ENCODE results near the gene HNRNPU. TPM values are rescaled to one million over a fixed set of nuclear protein-coding genes. Genes with fewer than 3 reads are reported as not detected.

HNRNPU gene
- total RNA-seq, 5 donors from 2014 or later (not counting 1 experiment from before 2014, with no cell fraction given): 302 to 498 (median 321) TPM

DNA sequence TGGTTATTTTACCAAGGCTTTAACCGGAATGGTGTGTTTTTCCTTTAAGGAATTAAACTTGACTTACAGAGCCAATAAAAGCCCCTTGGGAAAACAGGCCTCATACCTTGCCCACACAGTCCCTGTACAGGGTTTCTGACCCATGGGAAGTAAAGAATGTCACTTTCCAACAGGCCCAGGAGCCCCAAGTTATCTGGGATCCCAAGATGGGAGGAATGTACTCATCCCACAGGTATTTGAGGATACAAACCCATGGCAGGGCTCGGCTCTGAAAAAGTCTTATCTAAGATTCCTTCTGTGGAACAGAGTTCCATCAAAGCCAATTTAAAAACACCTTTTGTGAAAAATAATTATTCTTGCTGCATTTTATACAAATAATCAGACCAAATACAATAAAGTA is 44.2 kb downstream of the HNRNPU start:
- no peak overlapping the region for H3K27ac Mint-ChIP-seq
- H3K27me3 Mint-ChIP-seq: peaks cover 2 to 4% of the 10 kb centered on the region in 2 donors
- no peaks in the 10 kb centered on the region for H3K9me3 Mint-ChIP-seq
- no CpG with 5 or more reads among the region's 2 CpGs for WGBS (ENCODE audit: insufficient coverage)
- ATAC-seq (replicated peaks in 1 of 4): no peak
- no peaks in the 10 kb centered on the region for H3K4me1 ChIP-seq (ENCODE audit: control insufficient read depth in 1 of 2, extremely low read depth in 1 of 2, insufficient read depth in 2 of 2, low read length in 2 of 2)
- POLR2A ChIA-PET: no interaction called here
- H3K27me3 ChIP-seq (replicated peaks in 1 of 2; ENCODE audit: control insufficient read depth in 2 of 2, extremely low read depth in 1 of 2, insufficient read depth in 2 of 2, low read length in 1 of 2): peaks cover 0 to 8% of the 10 kb centered on the region in 2 experiments
- no peak overlapping the region for H3K4me3 Mint-ChIP-seq
- H3K4me1 Mint-ChIP-seq: peaks cover 4 to 6% (median 4%) of the 10 kb centered on the region in 3 donors
- no peak overlapping the region for H3K4me3 ChIP-seq (ENCODE audit: control insufficient read depth in 1 of 2, extremely low read depth in 1 of 2, low read length in 1 of 2)
- DNase-seq: no peak
- H3K36me3 ChIP-seq (ENCODE audit: control insufficient read depth in 2 of 2, extremely low read depth in 1 of 2, insufficient read depth in 1 of 2, low read length in 1 of 2): no peaks in the 10 kb centered on the region
- H3K36me3 Mint-ChIP-seq: no peaks in the 10 kb centered on the region
- H3K9me3 ChIP-seq: no peaks in the 10 kb centered on the region
- CTCF ChIA-PET: interaction anchor here in 1 of 2 donors (0.6 kb wide), 1 partner anchor 34 kb away, joined by 3 read pairs; no protein-coding TSS in a partner anchor
- H3K27ac ChIP-seq (ENCODE audit: low read length): no peak overlapping the region

GRCh38 chr1:244817415-244817894 is 46.9 kb downstream of the HNRNPU start:
- Mint-ChIP-seq H3K27me3 (peaks cover 6 to 13% of the 10 kb centered on the region in 2 donors), H3K36me3 (no peaks in the 10 kb centered on the region), H3K4me3 (no peak overlapping the region), H3K4me1 (peaks cover 4 to 7% (median 6%) of the 10 kb centered on the region in 3 donors), H3K9me3 (no peaks in the 10 kb centered on the region), H3K27ac (no peak overlapping the region)
- WGBS (ENCODE audit: insufficient coverage): 75% methylated on average over 4 of the region's 12 CpGs
- ChIA-PET CTCF (no interaction called here), POLR2A (interaction anchor here in 1 of 2 donors (0.6 kb wide), 1 partner anchor 99 kb away, joined by 3 read pairs; no protein-coding TSS in a partner anchor)
- DNase-seq: no peak
- H3K27ac ChIP-seq (ENCODE audit: low read length): no peak overlapping the region
- ATAC-seq (replicated peaks in 1 of 4): no peak
- H3K4me3 ChIP-seq (ENCODE audit: control insufficient read depth in 1 of 2, extremely low read depth in 1 of 2, low read length in 1 of 2): no peak overlapping the region
- H3K4me1 ChIP-seq (ENCODE audit: control insufficient read depth in 1 of 2, extremely low read depth in 1 of 2, insufficient read depth in 2 of 2, low read length in 2 of 2): no peaks in the 10 kb centered on the region
- H3K27me3 ChIP-seq (replicated peaks in 1 of 2; ENCODE audit: control insufficient read depth in 2 of 2, extremely low read depth in 1 of 2, insufficient read depth in 2 of 2, low read length in 1 of 2): peaks cover 0 to 19% of the 10 kb centered on the region in 2 experiments
- H3K9me3 ChIP-seq: no peaks in the 10 kb centered on the region
- H3K36me3 ChIP-seq (ENCODE audit: control insufficient read depth in 2 of 2, extremely low read depth in 1 of 2, insufficient read depth in 1 of 2, low read length in 1 of 2): no peaks in the 10 kb centered on the region

DNA sequence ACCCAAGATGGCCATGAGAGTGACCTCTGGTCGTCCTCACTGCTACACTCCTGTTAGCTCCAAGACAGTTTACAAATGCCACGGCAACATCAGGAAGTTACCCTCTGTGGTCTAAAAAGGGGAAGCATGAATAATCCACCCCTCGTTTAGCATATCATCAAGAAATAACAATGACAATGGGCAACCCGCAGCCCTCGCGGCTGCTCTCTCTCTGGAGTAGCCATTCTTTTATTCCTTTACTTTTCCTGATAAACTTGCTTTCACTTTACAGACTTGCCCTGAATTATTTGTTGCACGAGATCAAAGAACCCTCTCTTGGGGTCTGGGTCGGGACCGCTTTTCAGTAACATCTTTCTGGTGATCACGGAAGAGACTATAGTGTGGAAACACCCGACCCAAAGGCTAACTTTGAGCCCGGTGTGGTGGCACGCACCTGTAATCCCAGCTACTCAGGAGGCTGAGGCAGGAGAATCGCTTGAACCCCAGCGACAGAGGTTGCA is 48.7 kb downstream of the HNRNPU start:
- H3K4me1 ChIP-seq (ENCODE audit: control insufficient read depth in 1 of 2, extremely low read depth in 1 of 2, insufficient read depth in 2 of 2, low read length in 2 of 2): no peaks in the 10 kb centered on the region
- ATAC-seq (replicated peaks in 1 of 4) (no peak), DNase-seq (peak in 1 of 35 experiments; percentile 10)
- peak overlapping the region in 1 of 3 donors; percentile 17 for H3K4me3 Mint-ChIP-seq
- WGBS (ENCODE audit: insufficient coverage): 46% methylated on average over 13 of the region's 15 CpGs
- peaks cover 6 to 15% of the 10 kb centered on the region in 2 donors for H3K27me3 Mint-ChIP-seq
- no peak overlapping the region for H3K27ac ChIP-seq (ENCODE audit: low read length)
- H3K27me3 ChIP-seq (replicated peaks in 1 of 2; ENCODE audit: control insufficient read depth in 2 of 2, extremely low read depth in 1 of 2, insufficient read depth in 2 of 2, low read length in 1 of 2): peaks cover 0 to 18% of the 10 kb centered on the region in 2 experiments
- H3K9me3 ChIP-seq: no peaks in the 10 kb centered on the region
- H3K4me3 ChIP-seq (ENCODE audit: control insufficient read depth in 1 of 2, extremely low read depth in 1 of 2, low read length in 1 of 2): peak overlapping the region in 1 of 2 donors; percentile 32
- H3K36me3 Mint-ChIP-seq: no peaks in the 10 kb centered on the region
- H3K36me3 ChIP-seq (ENCODE audit: control insufficient read depth in 2 of 2, extremely low read depth in 1 of 2, insufficient read depth in 1 of 2, low read length in 1 of 2): no peaks in the 10 kb centered on the region
- H3K9me3 Mint-ChIP-seq: no peaks in the 10 kb centered on the region
- ChIA-PET POLR2A (no interaction called here), CTCF (no interaction called here)
- no peak overlapping the region for H3K27ac Mint-ChIP-seq
- H3K4me1 Mint-ChIP-seq: peaks cover 4 to 7% (median 6%) of the 10 kb centered on the region in 3 donors

GRCh38 chr1:244813327-244813726 is 51.0 kb downstream of the HNRNPU start:
- ChIA-PET POLR2A (interaction anchor here (0.6 to 0.7 kb wide), 2 partner anchors 49 to 220 kb away, joined by 3 read pairs; no protein-coding TSS in a partner anchor), CTCF (interaction anchor here (0.5 to 0.9 kb wide), 2 partner anchors 17 to 229 kb away, joined by 3 to 4 read pairs; no protein-coding TSS in a partner anchor)
- ATAC-seq (replicated peaks in 1 of 4) (no peak), DNase-seq (no peak)
- Histone ChIP-seq H3K27ac (ENCODE audit: low read length) (no peak overlapping the region), H3K36me3 (ENCODE audit: control insufficient read depth in 2 of 2, extremely low read depth in 1 of 2, insufficient read depth in 1 of 2, low read length in 1 of 2) (no peaks in the 10 kb centered on the region), H3K9me3 (no peaks in the 10 kb centered on the region), H3K27me3 (replicated peaks in 1 of 2; ENCODE audit: control insufficient read depth in 2 of 2, extremely low read depth in 1 of 2, insufficient read depth in 2 of 2, low read length in 1 of 2) (peaks cover 0 to 23% of the 10 kb centered on the region in 2 experiments), H3K4me3 (ENCODE audit: control insufficient read depth in 1 of 2, extremely low read depth in 1 of 2, low read length in 1 of 2) (no peak overlapping the region), H3K4me1 (ENCODE audit: control insufficient read depth in 1 of 2, extremely low read depth in 1 of 2, insufficient read depth in 2 of 2, low read length in 2 of 2) (no peaks in the 10 kb centered on the region)
- WGBS (ENCODE audit: insufficient coverage): 100% methylated on average over 2 of the region's 6 CpGs
- Mint-ChIP-seq H3K27ac (no peak overlapping the region), H3K36me3 (no peaks in the 10 kb centered on the region), H3K9me3 (no peaks in the 10 kb centered on the region), H3K4me3 (no peak overlapping the region), H3K4me1 (peaks cover 4 to 7% (median 6%) of the 10 kb centered on the region in 3 donors), H3K27me3 (peaks cover 6 to 15% of the 10 kb centered on the region in 2 donors)

GRCh38 chr1:244810221-244810620 is 54.1 kb downstream of the HNRNPU start:
- peaks cover 0 to 17% of the 10 kb centered on the region in 2 experiments for H3K27me3 ChIP-seq (replicated peaks in 1 of 2; ENCODE audit: control insufficient read depth in 2 of 2, extremely low read depth in 1 of 2, insufficient read depth in 2 of 2, low read length in 1 of 2)
- no peaks in the 10 kb centered on the region for H3K4me1 ChIP-seq (ENCODE audit: control insufficient read depth in 1 of 2, extremely low read depth in 1 of 2, insufficient read depth in 2 of 2, low read length in 2 of 2)
- DNase-seq (no peak), ATAC-seq (replicated peaks in 1 of 4) (no peak)
- no peaks in the 10 kb centered on the region for H3K36me3 ChIP-seq (ENCODE audit: control insufficient read depth in 2 of 2, extremely low read depth in 1 of 2, insufficient read depth in 1 of 2, low read length in 1 of 2)
- ChIA-PET POLR2A (no interaction called here), CTCF (interaction anchor here in 1 of 2 donors (0.6 kb wide), 1 partner anchor 226 kb away, joined by 3 read pairs; no protein-coding TSS in a partner anchor)
- H3K4me3 ChIP-seq (ENCODE audit: control insufficient read depth in 1 of 2, extremely low read depth in 1 of 2, low read length in 1 of 2): no peak overlapping the region
- peaks cover 6 to 17% of the 10 kb centered on the region in 2 donors for H3K27me3 Mint-ChIP-seq
- no peak overlapping the region for H3K27ac Mint-ChIP-seq
- WGBS (ENCODE audit: insufficient coverage): 86% methylated on average over 22 of the region's 22 CpGs
- no peaks in the 10 kb centered on the region for H3K9me3 ChIP-seq
- no peak overlapping the region for H3K27ac ChIP-seq (ENCODE audit: low read length)
- peaks cover 0 to 2% (median 0%) of the 10 kb centered on the region in 3 donors for H3K4me1 Mint-ChIP-seq
- no peak overlapping the region for H3K4me3 Mint-ChIP-seq
- no peaks in the 10 kb centered on the region for H3K36me3 Mint-ChIP-seq
- no peaks in the 10 kb centered on the region for H3K9me3 Mint-ChIP-seq

DNA sequence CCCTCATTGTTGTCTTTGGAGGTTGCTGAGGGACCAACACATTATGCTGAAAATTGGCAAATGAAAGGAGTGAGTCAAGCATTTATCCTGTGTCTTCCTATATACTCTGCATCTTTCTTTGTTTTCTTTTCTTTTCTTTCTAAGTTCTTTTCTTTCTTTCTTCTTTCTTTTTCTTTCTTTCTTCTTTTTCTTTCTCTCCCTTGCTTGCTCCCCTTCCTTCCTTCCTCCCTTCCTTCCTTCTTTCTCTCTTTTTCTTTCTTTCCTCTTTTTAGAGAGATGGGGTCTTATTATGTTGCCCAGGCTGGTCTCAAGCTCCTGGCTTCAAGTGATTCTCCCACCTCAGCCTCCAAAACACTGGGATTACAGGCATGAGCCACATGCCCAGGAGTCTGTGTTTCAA is 57.2 kb downstream of the HNRNPU start:
- H3K4me3 ChIP-seq (ENCODE audit: control insufficient read depth in 1 of 2, extremely low read depth in 1 of 2, low read length in 1 of 2): no peak overlapping the region
- ATAC-seq (replicated peaks in 1 of 4) (no peak), DNase-seq (no peak)
- Mint-ChIP-seq H3K4me3 (no peak overlapping the region), H3K9me3 (no peaks in the 10 kb centered on the region), H3K36me3 (no peaks in the 10 kb centered on the region), H3K27me3 (peaks cover 0 to 7% of the 10 kb centered on the region in 2 donors), H3K27ac (peak overlapping the region in 1 of 2 donors; percentile 31), H3K4me1 (no peaks in the 10 kb centered on the region)
- no peaks in the 10 kb centered on the region for H3K4me1 ChIP-seq (ENCODE audit: control insufficient read depth in 1 of 2, extremely low read depth in 1 of 2, insufficient read depth in 2 of 2, low read length in 2 of 2)
- no peaks in the 10 kb centered on the region for H3K9me3 ChIP-seq
- H3K27me3 ChIP-seq (replicated peaks in 1 of 2; ENCODE audit: control insufficient read depth in 2 of 2, extremely low read depth in 1 of 2, insufficient read depth in 2 of 2, low read length in 1 of 2): peaks cover 0 to 5% of the 10 kb centered on the region in 2 experiments
- H3K27ac ChIP-seq (ENCODE audit: low read length): no peak overlapping the region
- ChIA-PET CTCF (interaction anchor here in 1 of 2 donors (0.6 kb wide), 1 partner anchor 143 kb away, joined by 4 read pairs; no protein-coding TSS in a partner anchor), POLR2A (no interaction called here)
- no peaks in the 10 kb centered on the region for H3K36me3 ChIP-seq (ENCODE audit: control insufficient read depth in 2 of 2, extremely low read depth in 1 of 2, insufficient read depth in 1 of 2, low read length in 1 of 2)
